Measurements from ENCODE around the gene PDHX.

DNA sequence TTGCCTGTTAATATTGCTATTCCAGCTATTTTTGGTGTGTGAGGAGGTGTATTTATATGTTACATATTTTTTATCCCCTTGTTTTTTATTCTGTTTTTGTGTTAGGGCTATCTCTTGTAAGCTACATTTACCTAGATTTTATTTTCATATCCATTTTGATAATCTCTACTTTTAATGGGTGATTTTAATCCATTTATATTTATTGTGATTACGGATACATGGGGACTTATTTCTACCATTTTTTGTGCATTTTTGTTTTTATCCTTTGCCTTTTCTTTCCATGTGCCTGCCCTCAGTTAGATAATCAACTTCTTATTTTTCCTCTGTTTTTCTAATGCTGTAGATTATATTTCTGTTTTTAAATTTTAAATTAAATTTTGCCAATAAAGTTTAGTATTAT, 28.3 kb downstream of the PDHX start:
- TF ChIP-seq EZH2 (IDR thresholded peaks at IDR 0.05; ENCODE audit: borderline replicate concordance, control insufficient read depth, low read depth, low read length) (no peak), POLR2A (IDR thresholded peaks at IDR 0.05; ENCODE audit: low read depth, low read length) (no peak), HCFC1 (IDR thresholded peaks at IDR 0.05; ENCODE audit: low read length) (no peak), GATAD2B (conservative IDR thresholded peaks at IDR 0.05; ENCODE audit: low read depth) (no peak), SRF (IDR thresholded peaks at IDR 0.05; ENCODE audit: low read depth in 2 of 2, low read length in 2 of 2) (no peak), BRCA1 (IDR thresholded peaks at IDR 0.05; ENCODE audit: low read depth, low read length) (no peak), ZNF24 (IDR thresholded peaks at IDR 0.05) (no peak), YY1 (IDR thresholded peaks at IDR 0.05; ENCODE audit: low read depth, low read length) (no peak), MXI1 (IDR thresholded peaks at IDR 0.05; ENCODE audit: low read depth, low read length) (no peak), JUNB (IDR thresholded peaks at IDR 0.05) (no peak), NFYB (IDR thresholded peaks at IDR 0.05; ENCODE audit: insufficient read depth, low read depth, low read length) (no peak)
- TF ChIP-seq, protein P1, sequence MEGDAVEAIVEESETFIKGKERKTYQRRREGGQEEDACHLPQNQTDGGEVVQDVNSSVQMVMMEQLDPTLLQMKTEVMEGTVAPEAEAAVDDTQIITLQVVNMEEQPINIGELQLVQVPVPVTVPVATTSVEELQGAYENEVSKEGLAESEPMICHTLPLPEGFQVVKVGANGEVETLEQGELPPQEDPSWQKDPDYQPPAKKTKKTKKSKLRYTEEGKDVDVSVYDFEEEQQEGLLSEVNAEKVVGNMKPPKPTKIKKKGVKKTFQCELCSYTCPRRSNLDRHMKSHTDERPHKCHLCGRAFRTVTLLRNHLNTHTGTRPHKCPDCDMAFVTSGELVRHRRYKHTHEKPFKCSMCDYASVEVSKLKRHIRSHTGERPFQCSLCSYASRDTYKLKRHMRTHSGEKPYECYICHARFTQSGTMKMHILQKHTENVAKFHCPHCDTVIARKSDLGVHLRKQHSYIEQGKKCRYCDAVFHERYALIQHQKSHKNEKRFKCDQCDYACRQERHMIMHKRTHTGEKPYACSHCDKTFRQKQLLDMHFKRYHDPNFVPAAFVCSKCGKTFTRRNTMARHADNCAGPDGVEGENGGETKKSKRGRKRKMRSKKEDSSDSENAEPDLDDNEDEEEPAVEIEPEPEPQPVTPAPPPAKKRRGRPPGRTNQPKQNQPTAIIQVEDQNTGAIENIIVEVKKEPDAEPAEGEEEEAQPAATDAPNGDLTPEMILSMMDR (IDR thresholded peaks at IDR 0.05 in 2 of 3, conservative IDR thresholded peaks at IDR 0.05 in 1 of 3; ENCODE audit: control insufficient read depth in 2 of 3, extremely low read depth in 1 of 3, insufficient read depth in 1 of 3, low read depth in 3 of 3, low read length in 3 of 3), result no peak

All from GM12878 (cell line).